ENCODE measurements around the gene VTI1B.

- TF ChIP-seq, protein P1, sequence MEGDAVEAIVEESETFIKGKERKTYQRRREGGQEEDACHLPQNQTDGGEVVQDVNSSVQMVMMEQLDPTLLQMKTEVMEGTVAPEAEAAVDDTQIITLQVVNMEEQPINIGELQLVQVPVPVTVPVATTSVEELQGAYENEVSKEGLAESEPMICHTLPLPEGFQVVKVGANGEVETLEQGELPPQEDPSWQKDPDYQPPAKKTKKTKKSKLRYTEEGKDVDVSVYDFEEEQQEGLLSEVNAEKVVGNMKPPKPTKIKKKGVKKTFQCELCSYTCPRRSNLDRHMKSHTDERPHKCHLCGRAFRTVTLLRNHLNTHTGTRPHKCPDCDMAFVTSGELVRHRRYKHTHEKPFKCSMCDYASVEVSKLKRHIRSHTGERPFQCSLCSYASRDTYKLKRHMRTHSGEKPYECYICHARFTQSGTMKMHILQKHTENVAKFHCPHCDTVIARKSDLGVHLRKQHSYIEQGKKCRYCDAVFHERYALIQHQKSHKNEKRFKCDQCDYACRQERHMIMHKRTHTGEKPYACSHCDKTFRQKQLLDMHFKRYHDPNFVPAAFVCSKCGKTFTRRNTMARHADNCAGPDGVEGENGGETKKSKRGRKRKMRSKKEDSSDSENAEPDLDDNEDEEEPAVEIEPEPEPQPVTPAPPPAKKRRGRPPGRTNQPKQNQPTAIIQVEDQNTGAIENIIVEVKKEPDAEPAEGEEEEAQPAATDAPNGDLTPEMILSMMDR (IDR thresholded peaks at IDR 0.05), result no peak
- TF ChIP-seq ZFX (IDR thresholded peaks at IDR 0.05; ENCODE audit: borderline replicate concordance), result no peak
Observed at GRCh38 chr14:67722293-67722692, 47.9 kb upstream of the VTI1B start.

Measured in 22Rv1 (cell line).